GM21390 (cell line): Measurements from ENCODE around the gene FAM240A.
A peak's percentile ranks its signal among the peaks of the same experiment; 100 is the strongest.

ENCODE experiments used
- ATAC-seq: cut with Tn5 transposase; IDR thresholded peaks from one replicate; pipeline ENCODE4 v1.9.1; 2021; ENCODE audit not compliant: unreplicated experiment

Gene FAM240A

DNA sequence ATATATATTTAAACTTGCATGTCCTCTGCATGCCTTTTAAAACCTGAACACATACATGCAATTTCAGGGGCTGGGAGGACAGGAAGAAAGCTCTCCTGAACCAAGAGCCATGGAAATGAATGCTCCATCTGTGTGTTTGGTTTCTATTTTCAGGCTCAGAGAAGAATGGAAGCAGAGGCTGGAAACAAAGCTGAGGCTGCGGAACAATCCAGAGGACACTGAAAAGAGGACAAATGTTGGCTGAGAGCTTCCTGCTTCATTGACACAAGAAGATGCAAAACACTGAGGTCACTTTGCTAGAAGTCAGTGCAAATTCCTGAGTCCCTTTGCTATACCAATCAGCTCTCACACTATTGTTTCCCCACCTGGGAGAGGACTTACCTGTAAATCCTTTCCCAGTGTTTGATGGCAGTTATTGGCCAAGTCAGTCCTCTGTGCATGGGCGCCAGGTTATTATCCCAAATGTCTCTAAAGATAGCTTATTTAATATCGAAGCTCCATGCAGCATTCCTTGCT lies 12.7 kb downstream of the FAM240A start:
- ATAC-seq: no peak

DNA sequence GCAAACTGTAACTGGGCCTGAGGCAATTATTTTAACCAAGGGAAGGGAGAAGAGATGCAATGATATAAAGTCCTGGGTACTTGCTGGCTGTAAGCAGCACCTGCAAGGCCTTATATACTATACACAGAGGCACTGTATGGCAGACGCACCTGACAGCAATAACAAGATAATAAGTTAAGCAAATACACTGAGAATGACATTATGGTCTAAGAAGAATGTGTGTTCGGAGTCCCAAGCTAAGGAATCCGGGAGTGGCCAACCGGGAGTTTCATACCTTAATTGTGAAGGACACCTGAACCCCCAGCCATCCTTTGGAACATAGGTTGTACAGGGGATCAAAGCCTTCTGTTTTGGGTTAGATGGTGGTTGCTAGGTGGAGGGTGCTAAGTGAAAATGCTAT lies 13.7 kb downstream of the FAM240A start:
- no peak for ATAC-seq

DNA sequence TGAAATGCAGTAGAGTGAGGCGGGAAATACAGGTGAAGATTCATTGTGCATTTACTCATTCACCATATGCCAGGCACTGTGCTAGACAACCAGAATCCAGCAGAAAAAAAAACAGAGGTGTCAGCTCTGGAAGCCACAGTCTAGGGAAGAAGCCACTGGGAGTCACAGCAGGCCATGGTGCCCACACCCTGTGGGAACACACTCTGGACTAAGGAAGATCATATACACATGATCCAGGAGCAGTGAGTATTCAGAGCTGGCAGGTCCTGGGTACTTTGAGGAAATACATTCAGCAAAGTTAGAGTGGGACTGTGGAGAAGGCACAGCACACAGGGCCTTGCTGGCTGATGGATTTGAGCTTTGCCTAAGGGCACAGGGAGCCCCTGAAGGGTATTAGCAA lies 14.8 kb downstream of the FAM240A start:
- ATAC-seq: no peak

DNA sequence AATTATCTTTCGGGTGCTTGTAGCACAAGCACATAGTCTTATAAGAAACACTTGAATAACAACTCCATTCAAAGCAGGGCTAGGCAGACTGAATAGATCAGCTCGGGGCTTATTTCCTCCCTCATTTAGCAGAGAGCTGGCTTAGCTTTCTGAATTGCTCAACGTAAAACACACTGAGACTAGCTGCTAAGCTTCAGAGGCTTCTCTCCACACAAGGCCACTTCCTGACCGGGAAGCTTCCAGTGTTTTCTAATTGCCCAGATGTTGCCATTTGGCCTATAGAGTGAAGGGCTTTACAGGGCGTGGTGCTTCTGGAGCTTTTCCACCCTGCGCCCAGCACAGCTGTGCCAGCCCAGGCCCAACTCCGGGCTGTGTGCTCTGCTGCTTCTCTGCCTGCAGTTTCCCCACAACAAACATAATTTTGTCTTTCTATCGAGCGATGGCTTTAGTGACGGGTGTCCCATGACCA lies 16.6 kb downstream of the FAM240A start:
- no peak for ATAC-seq

DNA sequence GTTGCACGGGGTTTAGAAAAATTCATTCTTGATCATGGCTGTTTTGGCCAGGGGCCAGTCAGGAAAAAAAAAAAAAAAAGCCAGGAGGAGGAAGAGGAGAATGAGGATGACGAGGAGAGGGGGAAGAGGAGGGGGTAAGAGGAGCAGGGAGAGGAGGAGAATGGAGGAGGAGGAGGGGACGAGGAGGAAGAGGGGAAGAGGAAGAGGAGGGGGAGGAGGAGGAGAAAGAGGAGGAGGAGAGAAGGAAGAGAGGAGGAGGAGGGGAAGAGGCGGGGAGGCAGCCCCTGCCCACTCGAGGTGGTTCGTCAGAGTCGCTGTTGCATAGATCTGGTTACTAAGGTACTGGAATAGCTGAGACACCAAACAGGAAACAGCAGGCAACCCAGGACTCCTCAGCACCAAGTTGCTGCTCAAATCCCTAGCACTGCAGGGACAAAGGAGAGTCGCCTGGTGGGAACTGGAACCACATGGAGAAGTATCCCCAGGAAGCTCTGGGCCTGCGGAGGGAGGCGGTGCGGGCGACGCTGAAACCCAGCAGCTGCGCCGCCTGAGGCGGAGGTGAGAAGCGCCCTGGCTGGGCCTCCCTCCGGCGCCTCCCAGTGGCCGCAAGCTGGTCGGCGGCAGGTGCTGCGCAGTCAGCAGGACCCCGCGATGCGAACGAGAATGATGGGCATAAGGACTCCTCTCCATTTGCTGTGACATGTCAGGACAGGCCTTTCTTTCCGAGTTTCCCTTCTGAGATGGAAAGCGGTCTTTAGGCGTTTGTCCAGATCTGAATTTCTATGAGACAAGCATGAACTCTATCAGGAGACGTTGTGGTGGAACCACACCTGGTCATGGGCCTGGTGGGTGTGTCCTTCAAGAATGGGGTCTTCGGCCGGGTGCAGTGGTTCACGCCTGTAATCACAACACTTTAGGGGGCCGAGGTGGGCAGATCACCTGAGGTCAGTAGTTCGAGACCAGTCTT lies 17.5 kb downstream of the FAM240A start:
- ATAC-seq: peak; percentile 91

DNA sequence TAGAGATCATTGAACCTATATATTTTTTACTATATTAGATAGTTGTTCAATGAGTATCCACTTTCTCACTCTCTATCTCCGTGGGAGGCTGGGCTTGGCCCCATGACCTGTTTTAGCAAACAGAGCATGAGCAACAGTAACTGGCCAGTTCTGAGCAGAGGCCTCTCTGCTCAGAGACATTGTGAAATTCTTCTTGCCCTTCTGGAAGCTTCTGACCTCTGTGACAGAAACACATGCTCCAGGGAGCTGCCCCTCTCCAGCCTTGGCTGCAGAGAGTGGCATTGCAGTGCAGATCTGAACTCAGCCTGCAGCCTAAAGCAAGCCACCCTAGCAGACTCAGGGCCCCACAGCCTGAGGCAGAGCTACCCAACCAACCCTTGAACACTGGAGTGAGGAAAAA lies 20.5 kb downstream of the FAM240A start:
- no peak for ATAC-seq

DNA sequence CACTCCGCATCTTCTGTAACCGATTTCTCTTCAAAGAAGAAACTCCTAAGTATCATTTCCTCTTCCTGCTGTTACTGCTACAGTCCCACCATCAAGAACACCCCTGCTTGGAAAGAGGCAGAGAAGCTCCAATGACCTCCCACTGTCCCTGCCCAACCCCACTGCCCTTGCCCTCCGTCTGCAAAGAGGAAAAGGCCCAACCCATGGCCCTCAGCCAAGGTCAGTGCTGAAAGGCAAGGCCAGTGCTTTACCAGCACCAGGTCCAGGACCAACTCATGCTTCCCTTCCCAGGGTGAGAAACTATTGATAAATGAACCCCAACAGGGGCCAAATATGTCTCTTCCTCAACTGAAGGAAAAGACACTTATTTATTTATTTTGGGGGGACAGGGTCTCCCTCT lies 22.5 kb downstream of the FAM240A start:
- ATAC-seq: no peak

DNA sequence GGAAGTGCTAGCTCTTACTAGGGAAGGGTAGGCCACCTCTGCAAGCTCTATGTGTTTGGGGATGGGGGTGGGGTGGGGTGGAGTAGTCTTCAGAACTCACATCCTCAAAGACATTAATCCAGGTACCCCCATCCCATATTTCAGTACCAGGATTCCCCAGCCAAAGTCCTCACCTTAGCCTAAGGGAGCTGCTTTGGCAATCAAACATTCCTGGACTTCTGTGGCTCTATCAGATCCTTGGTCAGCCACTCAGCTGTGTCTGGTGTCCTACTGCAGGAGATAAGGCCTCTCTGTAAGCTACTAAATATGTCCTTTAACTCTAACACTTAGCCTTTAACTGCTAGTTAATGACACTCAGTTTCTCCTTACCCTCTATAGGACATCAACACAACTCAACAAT lies 26.9 kb downstream of the FAM240A start:
- no peak for ATAC-seq

DNA sequence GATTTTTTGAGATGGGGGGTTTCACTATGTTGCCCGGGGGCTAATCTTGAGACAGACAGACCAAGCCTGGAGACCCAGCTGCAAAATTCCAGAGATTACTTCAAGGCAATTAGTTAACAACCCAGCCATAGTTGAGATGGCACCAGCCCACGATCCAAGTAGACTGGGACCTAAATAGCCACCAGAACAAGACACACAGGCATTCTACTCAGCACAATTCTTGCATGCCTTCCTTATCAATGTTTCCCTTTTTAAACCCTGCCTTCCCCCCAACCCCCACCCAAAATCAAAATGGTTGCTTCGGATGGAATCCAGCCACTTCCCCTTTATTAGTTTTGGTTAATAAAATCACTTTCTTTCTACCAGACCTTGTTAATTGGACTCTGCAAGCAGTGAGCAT lies 28.6 kb downstream of the FAM240A start:
- no peak for ATAC-seq

DNA sequence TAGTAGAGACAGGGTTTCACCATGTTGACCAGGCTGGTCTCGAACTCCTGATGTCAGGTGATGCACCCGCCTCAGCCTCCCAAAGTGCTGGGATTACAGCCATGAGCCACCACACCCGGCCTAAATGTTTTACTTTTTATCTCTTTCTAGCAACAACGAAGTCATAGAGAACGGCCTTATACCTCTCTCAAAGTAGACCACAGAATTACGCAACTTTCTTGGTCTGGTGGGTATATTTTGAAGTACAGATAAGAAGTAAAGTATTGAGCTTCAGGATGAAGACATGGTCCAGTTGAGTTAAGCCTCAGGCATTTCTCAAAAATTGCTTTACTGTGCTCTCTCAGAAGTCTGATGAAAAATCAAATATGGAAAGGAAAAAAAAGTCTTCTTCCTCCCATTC lies 30.6 kb downstream of the FAM240A start:
- ATAC-seq: no peak

DNA sequence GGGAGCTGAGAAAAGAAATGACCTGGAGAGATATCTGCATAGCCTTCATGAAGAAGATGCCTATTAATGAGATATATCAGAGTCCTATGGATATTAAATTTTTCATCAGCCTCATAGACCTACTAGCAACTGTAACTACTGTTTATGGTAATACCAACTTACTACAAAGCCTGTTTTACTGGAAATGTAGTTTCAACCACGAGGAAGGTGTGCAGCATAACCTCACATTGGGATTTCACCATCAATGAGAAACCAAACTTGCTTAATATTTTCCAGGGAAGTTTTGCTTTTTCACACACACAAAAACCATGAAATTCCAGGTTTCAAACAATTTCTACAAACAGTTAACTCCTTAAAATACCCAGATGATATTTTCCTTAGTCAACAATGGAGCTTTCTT lies 31.4 kb downstream of the FAM240A start:
- ATAC-seq: no peak

DNA sequence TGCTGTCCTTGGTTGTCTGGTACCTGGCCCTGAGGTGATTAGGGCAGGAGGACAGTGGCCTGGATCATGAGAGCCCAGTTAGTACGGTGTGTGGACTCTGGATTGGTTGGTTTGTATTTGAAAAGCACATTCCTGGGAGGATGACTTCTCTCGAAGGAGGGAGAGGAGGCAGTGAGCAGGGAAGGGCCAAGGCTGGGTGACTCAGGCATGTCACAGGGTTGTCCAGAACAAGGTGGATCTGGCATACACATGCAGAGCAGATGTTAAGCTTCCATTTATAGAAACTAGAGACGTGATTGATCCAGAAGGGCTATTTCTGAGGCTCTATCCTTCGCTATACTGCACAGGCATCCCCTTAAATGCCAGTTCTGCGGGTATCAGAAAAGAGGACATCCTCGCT lies 34.4 kb downstream of the FAM240A start:
- no peak for ATAC-seq

DNA sequence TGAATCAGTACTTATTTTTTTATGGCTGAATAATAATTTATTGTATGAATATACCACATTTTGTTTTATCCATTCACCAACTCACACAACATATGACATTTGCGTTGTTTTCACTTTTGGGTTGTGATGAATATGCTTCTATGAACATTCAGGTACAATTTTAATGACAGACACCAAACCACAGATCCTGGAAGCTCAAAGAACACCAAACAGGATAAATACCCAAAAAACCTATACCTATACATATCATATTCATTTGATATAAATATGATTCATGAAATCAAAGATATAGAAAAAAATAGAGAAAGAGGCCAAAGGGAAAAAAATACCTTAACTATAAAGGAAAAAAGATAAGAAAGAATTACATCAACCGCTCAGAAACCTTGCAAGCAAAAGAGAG lies 35.8 kb downstream of the FAM240A start:
- no peak for ATAC-seq

DNA sequence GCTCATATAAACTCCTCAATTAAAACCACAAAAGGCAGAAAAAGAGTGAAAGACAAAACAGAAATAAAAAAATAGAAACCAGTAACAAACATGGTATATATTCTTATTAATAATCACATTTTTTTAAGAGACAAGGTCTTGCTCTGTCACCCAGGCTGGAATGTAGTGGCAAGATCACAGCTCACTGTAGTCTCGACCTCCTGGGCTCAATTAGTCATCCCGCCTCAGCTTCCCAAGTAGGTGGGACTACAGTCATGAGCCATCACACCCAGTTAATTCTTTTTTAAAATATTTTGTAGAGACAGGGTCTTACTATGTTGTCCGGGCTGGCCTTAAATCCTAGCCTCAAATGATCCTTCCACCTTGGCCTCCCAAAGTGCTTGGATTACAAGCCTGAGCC lies 37.1 kb downstream of the FAM240A start:
- no peak for ATAC-seq

DNA sequence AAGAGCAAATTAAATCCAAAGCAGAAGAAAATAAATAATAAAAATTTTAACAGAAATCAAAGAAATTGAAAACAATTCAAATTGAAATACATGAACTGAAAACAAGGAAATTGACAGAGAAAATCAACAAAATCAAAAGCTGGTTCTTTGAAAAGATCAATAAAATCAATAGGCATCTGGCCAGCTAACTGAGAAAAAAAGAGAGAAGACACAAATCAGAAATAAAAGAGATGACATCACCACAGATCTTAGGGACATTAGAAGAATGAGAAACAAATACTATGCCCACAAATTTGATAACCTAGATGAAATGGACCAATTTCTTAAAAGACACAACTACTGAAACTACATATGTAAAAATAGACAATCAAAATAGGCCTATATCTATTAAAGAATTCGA lies 38.8 kb downstream of the FAM240A start:
- ATAC-seq: no peak

DNA sequence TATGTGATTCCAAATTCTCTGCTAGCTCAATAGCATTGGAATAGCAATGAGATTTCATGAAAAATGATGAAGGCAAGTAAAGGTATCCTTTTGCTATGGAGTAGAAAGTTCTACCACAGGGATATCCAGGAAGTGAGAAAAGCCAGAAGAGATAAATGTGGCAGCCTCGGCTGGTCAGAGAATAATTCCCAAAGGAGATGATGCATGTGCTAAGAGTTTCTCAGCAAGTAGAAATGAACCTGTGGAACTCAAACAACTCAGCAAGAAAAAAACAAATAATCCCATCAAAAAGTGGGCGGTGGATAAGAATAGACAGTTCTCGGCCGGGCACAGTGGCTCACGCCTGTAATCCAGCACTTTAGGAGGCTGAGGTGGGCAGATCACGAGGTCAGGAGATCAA lies 42.9 kb downstream of the FAM240A start:
- no peak for ATAC-seq

DNA sequence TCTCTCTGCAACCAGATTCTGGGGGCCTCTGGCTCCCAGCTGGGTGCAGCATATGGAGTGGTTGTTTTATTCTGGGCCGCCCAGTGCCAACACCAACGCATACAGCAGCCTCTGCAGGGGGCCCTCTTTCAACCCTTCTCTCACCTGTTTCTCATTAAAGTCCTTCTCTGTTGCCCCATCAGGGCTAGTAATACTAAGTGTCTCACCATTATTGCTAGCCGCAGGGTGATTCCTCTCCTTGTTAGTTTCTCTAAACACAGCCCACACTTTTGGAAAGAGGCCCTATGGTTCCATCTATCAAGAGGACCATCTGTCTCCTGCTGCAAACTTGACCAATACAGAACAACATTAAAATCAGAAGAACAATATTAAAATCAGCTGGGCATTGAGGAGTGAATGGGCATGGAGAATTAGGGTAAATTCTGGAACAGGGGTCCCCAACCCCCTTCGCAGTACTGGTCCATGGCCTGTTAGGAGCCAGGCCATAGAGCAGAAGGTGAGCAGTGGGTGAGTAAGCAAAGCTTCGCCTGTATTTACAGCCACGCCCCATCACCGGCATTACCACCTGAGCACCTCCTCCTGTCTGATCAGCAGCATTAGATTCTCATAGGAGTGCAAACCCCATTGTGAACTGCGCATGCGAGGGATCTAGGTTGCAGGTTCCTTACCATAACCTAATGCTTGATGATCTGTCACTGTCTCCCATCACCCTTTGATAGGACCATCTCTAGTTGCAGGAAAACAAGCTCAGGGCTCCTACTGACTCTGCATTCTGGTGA lies 44.6 kb downstream of the FAM240A start:
- no peak for ATAC-seq

DNA sequence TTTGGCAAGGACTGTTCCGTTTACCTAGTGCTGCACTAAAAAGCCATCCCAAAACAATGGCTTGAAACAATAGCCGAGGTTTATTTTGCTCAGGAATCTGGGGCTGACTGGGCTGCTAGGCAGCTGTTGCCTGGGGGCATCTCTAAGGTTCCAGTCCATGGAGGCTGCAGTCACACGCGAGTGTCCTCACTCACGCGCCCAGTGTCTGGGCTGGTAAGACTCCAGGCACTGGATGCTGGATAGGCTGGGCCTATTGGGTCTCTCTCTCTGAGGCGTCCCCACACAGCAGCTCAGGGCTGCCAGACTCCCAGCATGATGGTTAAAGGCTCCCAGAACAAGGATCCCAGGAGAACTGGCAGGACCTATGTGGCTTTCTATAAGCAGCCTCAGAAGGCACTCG lies 47.0 kb downstream of the FAM240A start:
- ATAC-seq: no peak

DNA sequence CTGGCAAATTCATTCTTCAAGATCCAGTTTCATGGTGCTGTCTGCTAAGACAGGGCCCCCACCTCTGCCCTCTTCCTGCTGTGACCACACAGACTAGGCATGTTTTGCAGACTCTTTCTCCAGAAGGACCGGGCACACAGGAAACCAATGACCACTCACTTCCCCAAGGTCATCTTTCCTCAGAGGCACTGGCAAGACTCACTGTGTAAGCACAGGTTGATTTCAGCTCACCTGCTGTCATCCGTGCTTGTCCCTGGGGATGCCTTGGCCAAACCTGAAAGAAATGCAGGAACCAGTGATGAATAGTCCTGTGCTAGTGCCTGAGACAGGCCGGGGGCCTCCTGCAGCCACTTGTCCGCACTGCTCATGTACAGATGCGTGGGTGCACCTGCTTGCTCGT lies 47.7 kb downstream of the FAM240A start:
- no peak for ATAC-seq

DNA sequence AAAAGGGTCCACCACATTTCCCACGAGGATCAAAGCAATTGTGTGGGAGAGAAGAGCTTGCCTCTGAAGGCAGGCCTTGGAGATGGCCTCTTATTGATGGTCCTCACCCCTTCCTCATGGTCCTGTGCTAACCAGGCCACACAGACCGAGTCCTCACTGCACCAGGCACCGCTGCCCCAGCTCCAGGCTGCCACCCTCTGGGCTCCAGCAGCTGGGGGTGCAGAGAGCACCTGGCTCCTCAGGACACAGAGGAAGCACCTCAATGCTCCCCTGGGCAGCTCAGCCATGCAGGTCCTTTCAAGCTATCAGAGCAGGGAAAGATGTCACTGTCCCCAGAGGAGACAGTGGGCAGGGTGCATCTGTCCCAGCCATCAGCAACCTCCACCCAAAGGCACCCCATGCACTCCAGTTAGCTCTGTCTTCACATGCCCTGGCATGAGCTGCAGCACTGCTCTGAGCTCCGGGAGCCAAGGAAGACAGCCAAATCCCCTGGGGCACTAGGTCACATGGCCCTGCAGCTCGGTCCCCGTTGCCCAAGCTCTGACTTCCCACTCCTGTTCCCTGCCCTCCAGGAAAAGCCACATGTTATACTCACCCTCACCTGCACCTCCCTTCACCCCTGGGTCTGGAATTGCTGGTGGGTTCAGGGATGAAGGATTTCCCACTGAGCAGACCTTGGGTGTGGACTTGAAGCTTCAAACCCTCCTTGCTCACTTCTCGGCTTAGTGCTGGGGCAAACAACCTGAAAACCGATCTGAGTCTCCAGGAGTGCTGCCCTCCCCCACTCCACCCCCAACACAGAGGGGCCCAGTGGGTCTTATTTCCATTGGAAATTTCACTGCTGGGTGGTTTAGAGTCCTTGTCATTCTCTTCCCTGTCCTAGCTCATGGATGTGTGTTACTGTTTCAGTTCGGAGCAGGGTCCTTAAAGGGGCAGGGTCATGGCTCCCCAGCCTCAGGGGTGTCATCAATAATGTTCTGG lies 48.5 kb downstream of the FAM240A start:
- ATAC-seq: no peak
